ENCODE results near the gene PLPPR2. TPM values are rescaled to one million over a fixed set of nuclear protein-coding genes. Genes with fewer than 3 reads are reported as not detected.
"Not testable (repeated sequence)": the region's sequence is repeated elsewhere in the genome, so short reads cannot be mapped to it uniquely, and the experiment has no call there.

The PLPPR2 gene
- total and polyA plus RNA-seq, 2 donors: 1.3 to 9.7 TPM

- WGBS: 3% methylated on average over 10 of the region's 10 CpGs
- peak overlapping the region in 1 of 2 donors; percentile 33 for H3K4me3 ChIP-seq (ENCODE audit: low read length in 2 of 2)
- H3K36me3 ChIP-seq (ENCODE audit: control insufficient read depth in 2 of 2, insufficient read depth in 2 of 2, low read length in 1 of 2): peaks cover 10 to 15% of the 10 kb centered on the region in 2 donors
- peak overlapping the region; percentile 80 to 98 for H3K27ac ChIP-seq (ENCODE audit: low read depth in 1 of 2, low read length in 1 of 2)
- H3K4me1 ChIP-seq (ENCODE audit: control insufficient read depth in 2 of 2, insufficient read depth in 2 of 2, low read length in 2 of 2): peaks cover 16 to 48% of the 10 kb centered on the region in 2 donors
- H3K9me3 ChIP-seq (ENCODE audit: control insufficient read depth in 2 of 2, insufficient read depth in 1 of 2, low read length in 1 of 2): no peaks in the 10 kb centered on the region
- DNase-seq (ENCODE audit: low read depth in 6 of 9, low spot score in 9 of 9): peak in 7 of 9 donors; percentile 58 to 91 (median 73)
- H3K27me3 ChIP-seq (ENCODE audit: control insufficient read depth in 2 of 2, insufficient read depth in 1 of 2, low read length in 1 of 2): no peaks in the 10 kb centered on the region
Observed at GRCh38 chr19:11324079-11324661, 31.1 kb upstream of the PLPPR2 start.

DNA sequence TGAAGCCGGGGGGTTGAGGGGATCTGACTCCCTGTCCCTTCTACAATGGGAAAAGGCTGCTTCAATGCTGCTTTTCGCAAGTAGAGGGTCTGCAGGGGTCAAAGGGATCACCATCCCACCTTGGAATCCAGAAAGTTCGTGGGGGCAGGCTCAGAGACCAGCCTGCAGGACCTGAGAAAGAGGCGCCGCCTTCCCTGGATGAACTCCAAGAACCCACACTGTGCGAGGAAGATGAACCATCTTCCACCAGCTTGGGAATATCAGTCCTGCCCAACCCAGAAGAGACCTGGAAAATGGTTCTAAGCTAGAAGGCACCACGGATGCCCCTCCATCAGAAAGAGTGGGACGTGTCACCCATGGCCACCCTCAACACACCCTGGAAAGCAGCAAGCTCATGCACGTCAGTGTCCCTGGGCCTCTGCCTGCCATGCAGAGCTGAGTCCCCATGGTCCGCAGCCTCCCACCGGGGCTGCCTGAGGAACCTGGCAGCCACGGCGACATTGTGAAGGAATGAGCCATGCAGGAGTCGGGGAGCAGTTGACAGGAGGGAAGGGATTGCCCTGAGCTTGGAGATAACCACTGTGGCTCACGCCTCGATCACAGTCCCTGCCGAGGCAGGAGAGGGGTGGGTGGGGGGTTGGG, 30.4 kb upstream of the PLPPR2 start:
- Histone ChIP-seq H3K9me3 (ENCODE audit: control insufficient read depth in 2 of 2, insufficient read depth in 1 of 2, low read length in 1 of 2) (no peaks in the 10 kb centered on the region), H3K4me3 (ENCODE audit: low read length in 2 of 2) (no peak overlapping the region), H3K27ac (ENCODE audit: low read depth in 1 of 2, low read length in 1 of 2) (peak overlapping the region; percentile 80 to 98), H3K27me3 (ENCODE audit: control insufficient read depth in 2 of 2, insufficient read depth in 1 of 2, low read length in 1 of 2) (no peaks in the 10 kb centered on the region), H3K4me1 (ENCODE audit: control insufficient read depth in 2 of 2, insufficient read depth in 2 of 2, low read length in 2 of 2) (peaks cover 16 to 48% of the 10 kb centered on the region in 2 donors), H3K36me3 (ENCODE audit: control insufficient read depth in 2 of 2, insufficient read depth in 2 of 2, low read length in 1 of 2) (peaks cover 10 to 19% of the 10 kb centered on the region in 2 donors)
- DNase-seq (ENCODE audit: low read depth in 6 of 9, low spot score in 9 of 9): peak in 1 of 9 donors; percentile 26
- WGBS: 67% methylated on average over 17 of the region's 17 CpGs

DNA sequence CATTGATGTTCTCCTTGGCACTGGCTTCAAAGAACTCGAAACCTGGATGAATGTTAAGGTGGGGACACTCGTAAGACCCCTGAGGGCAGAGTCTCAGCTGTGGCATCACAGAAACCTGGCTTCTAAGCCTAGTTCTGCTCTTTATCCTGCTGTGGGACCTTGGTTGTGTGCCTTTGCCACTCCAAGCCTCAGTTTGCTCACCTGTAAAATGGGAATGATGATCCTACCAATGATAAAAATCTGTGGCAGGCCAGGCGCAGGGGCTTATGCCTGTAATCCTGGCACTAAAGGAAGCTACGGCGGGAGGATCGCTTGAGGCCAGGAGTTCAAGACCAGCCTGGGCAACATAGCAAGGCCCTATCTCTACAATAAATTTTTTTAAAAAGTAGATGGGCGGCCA, 29.7 kb upstream of the PLPPR2 start:
- WGBS: 89% methylated on average over 7 of the region's 7 CpGs
- H3K36me3 ChIP-seq (ENCODE audit: control insufficient read depth in 2 of 2, insufficient read depth in 2 of 2, low read length in 1 of 2): peaks cover 13 to 21% of the 10 kb centered on the region in 2 donors

DNA sequence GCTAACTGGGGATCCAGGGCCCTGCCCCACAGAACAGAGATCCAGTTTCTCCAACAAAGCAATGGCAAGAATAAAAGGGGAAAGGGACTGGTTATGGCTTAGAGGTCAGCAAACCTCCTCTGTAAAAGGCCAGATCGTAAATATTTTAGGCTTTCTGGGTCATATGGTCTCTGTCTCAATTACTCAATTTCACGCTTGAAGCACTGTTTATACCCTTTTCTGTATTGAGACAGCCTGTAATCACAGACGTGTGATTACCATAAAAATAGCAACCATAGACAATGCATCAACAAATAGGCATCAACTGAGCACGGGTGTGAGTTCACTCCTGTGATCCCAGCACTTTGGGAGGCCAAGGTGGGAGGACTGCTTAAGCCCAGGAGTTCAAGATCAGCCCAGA, 25.1 kb upstream of the PLPPR2 start:
- peaks cover 0 to under 1% of the 10 kb centered on the region in 2 donors for H3K9me3 ChIP-seq (ENCODE audit: control insufficient read depth in 2 of 2, insufficient read depth in 1 of 2, low read length in 1 of 2)
- peaks cover under 1 to 8% of the 10 kb centered on the region in 2 donors for H3K4me1 ChIP-seq (ENCODE audit: control insufficient read depth in 2 of 2, insufficient read depth in 2 of 2, low read length in 2 of 2)
- 96% methylated on average over 4 of the region's 4 CpGs for WGBS
- no peak overlapping the region for H3K27ac ChIP-seq (ENCODE audit: low read depth in 1 of 2, low read length in 1 of 2)
- DNase-seq (ENCODE audit: low read depth in 6 of 9, low spot score in 9 of 9): no peak
- H3K36me3 ChIP-seq (ENCODE audit: control insufficient read depth in 2 of 2, insufficient read depth in 2 of 2, low read length in 1 of 2): peaks cover 29 to 39% of the 10 kb centered on the region in 2 donors
- H3K4me3 ChIP-seq (ENCODE audit: low read length in 2 of 2): no peak overlapping the region
- H3K27me3 ChIP-seq (ENCODE audit: control insufficient read depth in 2 of 2, insufficient read depth in 1 of 2, low read length in 1 of 2): no peaks in the 10 kb centered on the region

More for the DNA sequence above, 29.7 kb upstream of the PLPPR2 start:
- H3K4me1 ChIP-seq (ENCODE audit: control insufficient read depth in 2 of 2, insufficient read depth in 2 of 2, low read length in 2 of 2): peaks cover 16 to 48% of the 10 kb centered on the region in 2 donors
- peak overlapping the region in 1 of 2 donors; percentile 98 for H3K27ac ChIP-seq (ENCODE audit: low read depth in 1 of 2, low read length in 1 of 2)
- H3K27me3 ChIP-seq (ENCODE audit: control insufficient read depth in 2 of 2, insufficient read depth in 1 of 2, low read length in 1 of 2): no peaks in the 10 kb centered on the region
- H3K4me3 ChIP-seq (ENCODE audit: low read length in 2 of 2): no peak overlapping the region
- no peaks in the 10 kb centered on the region for H3K9me3 ChIP-seq (ENCODE audit: control insufficient read depth in 2 of 2, insufficient read depth in 1 of 2, low read length in 1 of 2)
- peak in 1 of 9 donors; percentile 18 for DNase-seq (ENCODE audit: low read depth in 6 of 9, low spot score in 9 of 9)

GRCh38 chr19:11331502-11331901, 23.7 kb upstream of the PLPPR2 start:
- Histone ChIP-seq H3K4me3 (ENCODE audit: low read length in 2 of 2) (no peak overlapping the region), H3K9me3 (ENCODE audit: control insufficient read depth in 2 of 2, insufficient read depth in 1 of 2, low read length in 1 of 2) (peaks cover 0 to 4% of the 10 kb centered on the region in 2 donors), H3K4me1 (ENCODE audit: control insufficient read depth in 2 of 2, insufficient read depth in 2 of 2, low read length in 2 of 2) (no peaks in the 10 kb centered on the region), H3K36me3 (ENCODE audit: control insufficient read depth in 2 of 2, insufficient read depth in 2 of 2, low read length in 1 of 2) (peaks cover 38 to 41% of the 10 kb centered on the region in 2 donors), H3K27me3 (ENCODE audit: control insufficient read depth in 2 of 2, insufficient read depth in 1 of 2, low read length in 1 of 2) (no peaks in the 10 kb centered on the region), H3K27ac (ENCODE audit: low read depth in 1 of 2, low read length in 1 of 2) (no peak overlapping the region)
- no peak for DNase-seq (ENCODE audit: low read depth in 6 of 9, low spot score in 9 of 9)
- 85% methylated on average over 4 of the region's 4 CpGs for WGBS

DNA sequence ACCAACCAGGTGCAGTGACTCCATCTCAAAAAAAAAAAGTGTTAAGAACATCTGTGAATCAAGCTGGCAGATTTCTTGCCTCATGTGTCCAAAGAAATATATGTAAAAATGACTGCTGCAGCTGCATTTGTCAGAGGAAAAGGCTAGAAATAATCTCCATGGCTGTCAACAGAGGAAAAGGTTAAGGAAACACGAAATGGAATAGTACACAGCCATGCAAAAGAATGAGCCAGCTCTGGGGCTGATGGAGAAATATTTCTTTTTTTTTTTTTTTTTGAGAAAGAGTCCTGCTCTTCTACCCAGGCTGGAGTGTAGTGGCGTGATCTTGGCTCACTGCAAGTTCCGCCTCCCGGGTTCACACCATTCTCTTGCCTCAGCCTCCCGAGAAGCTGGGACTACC, 22.4 kb upstream of the PLPPR2 start:
- peaks cover 0 to 10% of the 10 kb centered on the region in 2 donors for H3K4me1 ChIP-seq (ENCODE audit: control insufficient read depth in 2 of 2, insufficient read depth in 2 of 2, low read length in 2 of 2)
- 95% methylated on average over 5 of the region's 5 CpGs for WGBS
- H3K4me3 ChIP-seq (ENCODE audit: low read length in 2 of 2): no peak overlapping the region
- H3K27ac ChIP-seq (ENCODE audit: low read depth in 1 of 2, low read length in 1 of 2): no peak overlapping the region
- peaks cover 32 to 35% of the 10 kb centered on the region in 2 donors for H3K36me3 ChIP-seq (ENCODE audit: control insufficient read depth in 2 of 2, insufficient read depth in 2 of 2, low read length in 1 of 2)
- H3K9me3 ChIP-seq (ENCODE audit: control insufficient read depth in 2 of 2, insufficient read depth in 1 of 2, low read length in 1 of 2): peaks cover 0 to 4% of the 10 kb centered on the region in 2 donors
- H3K27me3 ChIP-seq (ENCODE audit: control insufficient read depth in 2 of 2, insufficient read depth in 1 of 2, low read length in 1 of 2): no peaks in the 10 kb centered on the region
- no peak for DNase-seq (ENCODE audit: low read depth in 6 of 9, low spot score in 9 of 9)

DNA sequence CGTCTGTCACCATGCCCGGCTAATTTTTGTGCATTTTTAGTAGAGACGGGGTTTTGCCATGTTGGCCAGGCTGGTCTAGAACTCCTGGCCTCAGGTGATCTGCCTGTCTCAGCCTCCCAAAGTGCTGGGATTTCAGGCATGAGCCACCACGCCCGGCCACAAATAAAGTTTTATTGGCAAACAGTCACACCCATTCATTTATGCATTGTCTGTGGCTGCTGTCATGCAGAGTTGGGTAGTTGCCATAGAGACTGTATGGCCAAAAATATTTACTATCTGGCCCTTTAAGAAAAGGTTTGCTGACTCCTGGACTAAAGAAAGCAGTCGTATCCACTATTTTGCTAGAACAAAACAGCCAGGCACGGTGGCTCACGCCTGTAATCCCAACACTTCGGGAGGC, 21.4 kb upstream of the PLPPR2 start:
- H3K4me1 ChIP-seq (ENCODE audit: control insufficient read depth in 2 of 2, insufficient read depth in 2 of 2, low read length in 2 of 2): peaks cover 2 to 20% of the 10 kb centered on the region in 2 donors
- H3K27ac ChIP-seq (ENCODE audit: low read depth in 1 of 2, low read length in 1 of 2); H3K4me3 ChIP-seq (ENCODE audit: low read length in 2 of 2); H3K9me3 ChIP-seq (ENCODE audit: control insufficient read depth in 2 of 2, insufficient read depth in 1 of 2, low read length in 1 of 2); H3K27me3 ChIP-seq (ENCODE audit: control insufficient read depth in 2 of 2, insufficient read depth in 1 of 2, low read length in 1 of 2); DNase-seq (ENCODE audit: low read depth in 6 of 9, low spot score in 9 of 9): not testable (repeated sequence)
- WGBS: 96% methylated on average over 9 of the region's 9 CpGs
- H3K36me3 ChIP-seq (ENCODE audit: control insufficient read depth in 2 of 2, insufficient read depth in 2 of 2, low read length in 1 of 2): peaks cover 31 to 32% of the 10 kb centered on the region in 2 donors

DNA sequence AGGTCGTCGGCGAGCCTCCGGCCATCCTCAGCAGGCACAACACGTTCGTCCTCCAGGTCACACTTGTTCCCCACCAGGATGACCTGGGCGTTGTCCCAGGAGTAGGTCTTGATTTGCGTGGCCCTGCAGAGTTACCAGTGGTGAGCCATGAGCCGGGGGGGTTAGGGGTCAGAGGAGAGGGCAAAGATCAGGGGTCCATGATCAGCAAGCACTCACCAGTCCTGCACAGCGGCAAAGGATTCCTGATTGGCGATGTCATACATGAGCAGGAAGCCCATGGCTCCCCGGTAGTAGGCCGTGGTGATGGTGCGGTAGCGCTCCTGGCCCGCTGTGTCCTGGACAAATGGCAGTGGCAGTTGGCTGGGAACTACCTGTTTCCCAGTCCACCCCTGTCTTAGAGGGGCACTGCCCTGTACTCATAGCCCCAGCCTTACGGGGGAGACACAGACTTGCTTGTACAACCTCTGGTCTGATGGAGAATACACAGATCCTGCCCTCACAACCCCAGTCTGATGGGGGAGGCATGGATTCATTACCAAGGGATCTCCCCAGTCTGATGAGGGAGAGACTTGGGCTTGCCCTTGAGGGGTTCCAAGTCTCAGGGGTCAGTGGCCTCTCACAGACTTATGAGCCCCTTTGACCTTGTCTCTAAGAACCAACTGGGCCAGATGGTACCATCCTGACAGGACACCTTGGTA, 19.6 kb upstream of the PLPPR2 start:
- Histone ChIP-seq H3K27ac (ENCODE audit: low read depth in 1 of 2, low read length in 1 of 2) (no peak overlapping the region), H3K36me3 (ENCODE audit: control insufficient read depth in 2 of 2, insufficient read depth in 2 of 2, low read length in 1 of 2) (peaks cover 25 to 30% of the 10 kb centered on the region in 2 donors), H3K4me1 (ENCODE audit: control insufficient read depth in 2 of 2, insufficient read depth in 2 of 2, low read length in 2 of 2) (peaks cover 4 to 33% of the 10 kb centered on the region in 2 donors)

DNA sequence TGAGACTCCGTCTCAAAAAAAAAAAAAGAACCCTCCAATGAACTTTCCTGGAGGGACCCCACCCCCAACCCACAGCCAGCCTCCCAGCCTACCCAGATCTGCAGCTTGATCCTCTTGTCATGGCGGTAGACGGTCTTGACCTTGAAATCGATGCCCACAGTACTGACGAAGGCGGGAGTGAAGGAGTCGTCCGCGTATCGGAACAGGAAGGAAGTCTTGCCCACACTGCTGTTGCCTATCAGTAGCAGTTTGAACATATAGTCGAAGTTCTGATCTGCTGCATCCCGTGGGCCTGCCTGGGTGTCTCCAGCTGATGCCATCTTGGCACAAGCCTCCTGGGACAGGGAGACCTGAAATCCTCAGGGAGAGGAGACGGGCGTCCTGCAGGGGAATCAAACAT, 18.2 kb upstream of the PLPPR2 start:
- 44% methylated on average over 14 of the region's 14 CpGs for WGBS

More for the DNA sequence above, 19.6 kb upstream of the PLPPR2 start:
- H3K27me3 ChIP-seq (ENCODE audit: control insufficient read depth in 2 of 2, insufficient read depth in 1 of 2, low read length in 1 of 2): no peaks in the 10 kb centered on the region
- H3K4me3 ChIP-seq (ENCODE audit: low read length in 2 of 2): no peak overlapping the region
- no peak for DNase-seq (ENCODE audit: low read depth in 6 of 9, low spot score in 9 of 9)
- WGBS: 97% methylated on average over 17 of the region's 17 CpGs
- H3K9me3 ChIP-seq (ENCODE audit: control insufficient read depth in 2 of 2, insufficient read depth in 1 of 2, low read length in 1 of 2): peaks cover 0 to 7% of the 10 kb centered on the region in 2 donors

More for the DNA sequence above, 18.2 kb upstream of the PLPPR2 start:
- H3K4me1 ChIP-seq (ENCODE audit: control insufficient read depth in 2 of 2, insufficient read depth in 2 of 2, low read length in 2 of 2): peaks cover 4 to 33% of the 10 kb centered on the region in 2 donors
- no peak for DNase-seq (ENCODE audit: low read depth in 6 of 9, low spot score in 9 of 9)
- H3K9me3 ChIP-seq (ENCODE audit: control insufficient read depth in 2 of 2, insufficient read depth in 1 of 2, low read length in 1 of 2): peaks cover 0 to 12% of the 10 kb centered on the region in 2 donors
- no peak overlapping the region for H3K27ac ChIP-seq (ENCODE audit: low read depth in 1 of 2, low read length in 1 of 2)
- H3K27me3 ChIP-seq (ENCODE audit: control insufficient read depth in 2 of 2, insufficient read depth in 1 of 2, low read length in 1 of 2): no peaks in the 10 kb centered on the region
- no peak overlapping the region for H3K4me3 ChIP-seq (ENCODE audit: low read length in 2 of 2)
- H3K36me3 ChIP-seq (ENCODE audit: control insufficient read depth in 2 of 2, insufficient read depth in 2 of 2, low read length in 1 of 2): peaks cover 23 to 33% of the 10 kb centered on the region in 2 donors
